LNCAP (cell line): ENCODE results near the gene SDHC.

ENCODE experiments used
- CTCF ChIP-seq: fragments of 450-650 bp; IDR thresholded peaks from 2 replicates; pipeline ENCODE4 v1.5.1; 2017; ENCODE audit warnings: mild to moderate bottlenecking

The SDHC gene

GRCh38 chr1:161300478-161300877 lies 13.7 kb upstream of the SDHC start:
- no peak for TF ChIP-seq CTCF

DNA sequence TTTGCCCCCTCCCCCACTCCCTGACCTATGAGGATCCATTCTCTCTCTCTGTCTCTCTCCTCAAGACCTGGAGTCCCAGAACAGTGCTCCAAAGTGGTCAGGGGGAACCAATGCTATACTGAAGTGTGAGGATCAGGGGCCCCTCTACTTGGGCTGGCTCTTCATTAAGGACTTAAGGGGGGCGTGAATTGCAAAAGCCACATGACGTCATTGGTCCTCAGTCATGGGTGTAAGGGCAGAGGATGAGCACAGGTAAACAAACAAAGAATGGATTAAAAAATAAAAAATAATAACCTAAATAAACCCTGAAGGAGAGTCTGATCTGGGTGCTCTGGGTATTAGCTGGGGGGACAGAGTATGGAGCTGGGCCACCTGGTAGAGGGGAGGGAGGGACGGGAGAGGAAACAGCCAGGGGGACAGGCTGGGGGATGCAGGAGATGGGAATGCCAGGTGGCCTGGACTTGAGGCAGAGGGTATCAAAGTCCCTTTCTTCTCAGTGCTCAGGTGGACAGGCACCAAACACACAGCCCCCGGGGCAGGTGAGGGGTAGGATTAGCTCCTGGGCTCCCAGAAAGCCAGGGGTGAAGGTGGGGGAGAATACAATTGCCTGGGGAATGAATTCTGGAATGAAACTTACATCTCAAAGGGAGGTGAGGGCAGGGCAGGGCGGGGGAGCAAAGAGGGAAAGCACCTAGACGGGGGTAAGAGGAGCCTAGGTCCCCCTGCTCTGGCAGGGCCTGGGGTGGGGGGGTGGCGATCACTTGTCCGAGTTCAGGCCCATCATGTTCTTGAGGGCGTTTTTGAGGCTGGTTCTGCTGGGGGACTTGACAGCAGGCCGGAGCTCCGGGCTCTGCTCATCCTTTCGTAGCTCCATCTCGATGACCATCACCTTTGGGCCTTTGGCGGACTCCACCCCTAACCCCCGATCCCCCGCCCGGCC lies 9.0 kb upstream of the SDHC start:
- TF ChIP-seq CTCF, result no peak

- no peak for TF ChIP-seq CTCF
Observed at GRCh38 chr1:161305867-161306519, 8.2 kb upstream of the SDHC start.

- no peak for TF ChIP-seq CTCF
Observed at GRCh38 chr1:161307230-161307768, 6.9 kb upstream of the SDHC start.

GRCh38 chr1:161307892-161308638 lies 6.1 kb upstream of the SDHC start:
- no peak for TF ChIP-seq CTCF

- no peak for TF ChIP-seq CTCF
Observed at GRCh38 chr1:161309868-161310267, 4.3 kb upstream of the SDHC start, which contains the start of gene MPZ. TSS of gene MPZ (minus strand) at chr1:161309968. CDS start at chr1:161309905, 63 bp downstream.

- TF ChIP-seq CTCF, result no peak
Observed at GRCh38 chr1:161311595-161312181, 2.5 kb upstream of the SDHC start.
